GM12891 (cell line): Measurements from ENCODE around the gene TCN2.

Source experiments
- POLR2A ChIP-seq: IDR thresholded peaks from 2 replicates; pipeline ENCODE4 v1.6.1; 2011; ENCODE audit warnings: low read depth, low read length, control low read depth
- POLR2AphosphoS5 ChIP-seq: IDR thresholded peaks from 2 replicates; pipeline ENCODE4 v1.6.1; 2011; ENCODE audit warnings: low read depth, low read length, control low read depth
- SPI1 ChIP-seq: IDR thresholded peaks from 2 replicates; pipeline ENCODE4 v1.6.1; 2011; ENCODE audit warnings: low read depth, low read length, control low read depth
- TAF1 ChIP-seq: IDR thresholded peaks from 2 replicates; pipeline ENCODE4 v1.6.1; 2011; ENCODE audit warnings: low read depth, low read length, control low read depth

- TF ChIP-seq POLR2AphosphoS5, result no peak
- no peak for TF ChIP-seq TAF1
- TF ChIP-seq POLR2A, result no peak
- no peak for TF ChIP-seq SPI1
Observed at GRCh38 chr22:30614268-30614667, 7.3 kb downstream of the TCN2 start.
